SK-N-SH (cell line): ENCODE measurements around the gene TP53TG5.

Source experiments
- CTCF ChIP-seq: fragments of 200-600 bp; sonication (generic); IDR thresholded peaks from 2 replicates; pipeline ENCODE4 v1.6.1; 2017; ENCODE audit warnings: antibody characterized with exemption, mild to moderate bottlenecking, moderate library complexity
- EZH2phosphoT487 ChIP-seq: fragments of 200-600 bp; sonication (generic); IDR thresholded peaks from 2 replicates; pipeline ENCODE4 v1.6.1; 2017; ENCODE audit warnings: low read depth, mixed run types, mild to moderate bottlenecking, antibody characterized with exemption, moderate library complexity, borderline replicate concordance
- FOSL2 ChIP-seq: IDR thresholded peaks from 2 replicates; pipeline ENCODE4 v1.4.0; 2012; ENCODE audit warnings: low read depth, mild to moderate bottlenecking, moderate library complexity, borderline replicate concordance
- GATA2 ChIP-seq: sonication (generic); formaldehyde crosslinking; IDR thresholded peaks from 2 replicates; pipeline ENCODE4 v1.5.0; 2020; ENCODE audit warnings: mild to moderate bottlenecking, missing genetic modification reagents
- JUND ChIP-seq: IDR thresholded peaks from 2 replicates; pipeline ENCODE4 v1.4.0; 2012
- MAX ChIP-seq: IDR thresholded peaks from 2 replicates; pipeline ENCODE4 v1.4.0; 2012; ENCODE audit warnings: low read depth
- POLR2AphosphoS5 ChIP-seq: IDR thresholded peaks from 2 replicates; pipeline ENCODE4 v1.6.1; 2012; ENCODE audit warnings: low read depth, low read length
- RXRA ChIP-seq: IDR thresholded peaks from 2 replicates; pipeline ENCODE4 v1.4.0; 2012; ENCODE audit warnings: low read depth, mild to moderate bottlenecking, borderline replicate concordance
- SIN3A ChIP-seq: IDR thresholded peaks from 2 replicates; pipeline ENCODE4 v1.6.1; 2012; ENCODE audit warnings: low read depth, mild to moderate bottlenecking, low read length, moderate library complexity, borderline replicate concordance
- TAF1 ChIP-seq: IDR thresholded peaks from 2 replicates; pipeline ENCODE4 v1.6.1; 2012; ENCODE audit warnings: low read depth, mild to moderate bottlenecking, low read length, moderate library complexity, borderline replicate concordance

- TF ChIP-seq TAF1 (no peak), CTCF (no peak), EZH2phosphoT487 (no peak), SIN3A (no peak), MAX (no peak), GATA2 (no peak), JUND (no peak), RXRA (no peak), FOSL2 (no peak), POLR2AphosphoS5 (no peak)
Observed at GRCh38 chr20:45372241-45372640, 5.9 kb downstream of the TP53TG5 start.
